IPS DF 6.9 (cell line): ENCODE data around the gene ARAP3.

Source experiments
- DNase-seq: peaks from one replicate; pipeline ENCODE4 v3.0.0-alpha.2; 2013; ENCODE audit warnings: low read depth, low spot score
- H3K27ac ChIP-seq: one replicate; pipeline ENCODE4 v1.5.1; 2013; ENCODE audit warnings: low read length, control low read depth
- H3K27me3 ChIP-seq: 2 replicates; pipeline ENCODE4 v1.6.1; 2013; ENCODE audit warnings: mild to moderate bottlenecking, low read length; ENCODE audit not compliant: control insufficient read depth, insufficient read depth
- H3K36me3 ChIP-seq: 2 replicates; pipeline ENCODE4 v1.6.1; 2013; ENCODE audit warnings: low read length; ENCODE audit not compliant: control insufficient read depth, insufficient read depth
- H3K4me1 ChIP-seq: 2 replicates; pipeline ENCODE4 v1.6.1; 2013; ENCODE audit warnings: low read length; ENCODE audit not compliant: control insufficient read depth, insufficient read depth
- H3K4me3 ChIP-seq: 2 replicates; pipeline ENCODE4 v1.5.1; 2013; ENCODE audit warnings: mild to moderate bottlenecking, low read length
- H3K9me3 ChIP-seq: 2 replicates; pipeline ENCODE4 v1.6.1; 2013; ENCODE audit warnings: low read length, inconsistent platforms; ENCODE audit not compliant: control insufficient read depth, insufficient read depth
- WGBS: extraction: QIAGEN DNeasy Blood & Tissue Kit; methylation state at CpG from one replicate; pipeline ENCODE4 v1.1.7; 2013; ENCODE audit warnings: mixed read lengths, missing lambda C conversion rate; ENCODE audit not compliant: insufficient read length, insufficient coverage; 5-methylcytosine and 5-hydroxymethylcytosine counted together

Gene ARAP3

GRCh38 chr5:141635646-141636045 is 46.4 kb downstream of the ARAP3 start:
- Histone ChIP-seq H3K27me3 (no peaks in the 10 kb centered on the region), H3K27ac (no peak overlapping the region), H3K4me1 (peaks cover 3% of the 10 kb centered on the region; the same call in 1 of the 2 replicates), H3K4me3 (no peak overlapping the region; the same call in 1 of the 2 replicates), H3K9me3 (no peaks in the 10 kb centered on the region), H3K36me3 (no peaks in the 10 kb centered on the region)
- no peak for DNase-seq
- no CpG with 5 or more reads among the region's 7 CpGs for WGBS

- no CpG with 5 or more reads among the region's 6 CpGs for WGBS
- H3K27ac ChIP-seq = no peak overlapping the region
- peaks cover under 1% of the 10 kb centered on the region for H3K36me3 ChIP-seq
These were observed 47.3 kb downstream of the ARAP3 start for GRCh38 chr5:141634720-141635119.

GRCh38 chr5:141633871-141634561 is 48.0 kb downstream of the ARAP3 start:
- Histone ChIP-seq H3K4me1 (peaks cover 3% of the 10 kb centered on the region; the same call in 1 of the 2 replicates), H3K36me3 (peaks cover 8% of the 10 kb centered on the region), H3K9me3 (no peaks in the 10 kb centered on the region), H3K27me3 (no peaks in the 10 kb centered on the region), H3K4me3 (no peak overlapping the region), H3K27ac (no peak overlapping the region)
- no peak for DNase-seq
- WGBS = 100% methylated on average over 1 of the region's 5 CpGs

More at GRCh38 chr5:141634720-141635119, 47.3 kb downstream of the ARAP3 start:
- H3K4me3 ChIP-seq = no peak overlapping the region
- no peak for DNase-seq
- H3K4me1 ChIP-seq = peaks cover 3% of the 10 kb centered on the region; the same call in 1 of the 2 replicates
- no peaks in the 10 kb centered on the region for H3K27me3 ChIP-seq
- no peaks in the 10 kb centered on the region for H3K9me3 ChIP-seq

GRCh38 chr5:141632650-141633049 is 49.4 kb downstream of the ARAP3 start:
- Histone ChIP-seq H3K27me3 (no peaks in the 10 kb centered on the region), H3K36me3 (peaks cover 19% of the 10 kb centered on the region), H3K9me3 (no peaks in the 10 kb centered on the region), H3K4me1 (no peaks in the 10 kb centered on the region), H3K4me3 (no peak overlapping the region), H3K27ac (no peak overlapping the region)
- DNase-seq = no peak
- no CpG with 5 or more reads among the region's 2 CpGs for WGBS

- Histone ChIP-seq H3K9me3 (no peaks in the 10 kb centered on the region), H3K27me3 (no peaks in the 10 kb centered on the region), H3K4me1 (no peaks in the 10 kb centered on the region), H3K36me3 (peaks cover 24% of the 10 kb centered on the region), H3K4me3 (no peak overlapping the region), H3K27ac (no peak overlapping the region)
- WGBS = no CpG with 5 or more reads among the region's 5 CpGs
- no peak for DNase-seq
These were observed 51.4 kb downstream of the ARAP3 start for GRCh38 chr5:141630570-141631140.

GRCh38 chr5:141628175-141628788 is 53.7 kb downstream of the ARAP3 start:
- peaks cover 27% of the 10 kb centered on the region for H3K36me3 ChIP-seq
- no peak overlapping the region for H3K4me3 ChIP-seq
- no peaks in the 10 kb centered on the region for H3K9me3 ChIP-seq
- WGBS = no CpG with 5 or more reads among the region's 6 CpGs
- no peaks in the 10 kb centered on the region; the same call in 1 of the 2 replicates for H3K27me3 ChIP-seq
- DNase-seq = no peak
- H3K27ac ChIP-seq = no peak overlapping the region
- H3K4me1 ChIP-seq = no peaks in the 10 kb centered on the region

GRCh38 chr5:141623611-141624010 is 58.4 kb downstream of the ARAP3 start:
- no peaks in the 10 kb centered on the region for H3K4me1 ChIP-seq
- WGBS = no CpG with 5 or more reads among the region's 5 CpGs
- H3K27me3 ChIP-seq = no peaks in the 10 kb centered on the region; the same call in 1 of the 2 replicates
- DNase-seq = no peak
- no peaks in the 10 kb centered on the region for H3K9me3 ChIP-seq
- H3K27ac ChIP-seq = no peak overlapping the region
- no peak overlapping the region for H3K4me3 ChIP-seq
- peaks cover 17% of the 10 kb centered on the region for H3K36me3 ChIP-seq

GRCh38 chr5:141623186-141623585 is 58.8 kb downstream of the ARAP3 start:
- Histone ChIP-seq H3K9me3 (no peaks in the 10 kb centered on the region), H3K36me3 (peaks cover 13% of the 10 kb centered on the region), H3K27me3 (no peaks in the 10 kb centered on the region; the same call in 1 of the 2 replicates), H3K27ac (no peak overlapping the region), H3K4me3 (no peak overlapping the region), H3K4me1 (no peaks in the 10 kb centered on the region)
- DNase-seq = no peak

- Histone ChIP-seq H3K9me3 (no peaks in the 10 kb centered on the region), H3K4me1 (no peaks in the 10 kb centered on the region), H3K4me3 (peak within 1 kb of the TSS; percentile 87), H3K27ac (no peak within 1 kb of the TSS), H3K36me3 (no peaks in the 10 kb centered on the region; the same call in 1 of the 2 replicates), H3K27me3 (no peaks in the 10 kb centered on the region)
- peak; percentile 76 for DNase-seq
- no CpG with 5 or more reads among the region's 70 CpGs for WGBS
These were observed 63.1 kb downstream of the ARAP3 start, which contains the start of gene DIAPH1 for GRCh38 chr5:141618804-141619554. Gene DIAPH1 (minus strand): TSS chr5:141619000. CDS start chr5:141618914, 86 bp downstream.
